HepG2 (cell line): ENCODE results near the gene MDP1. TPM values are rescaled to one million over a fixed set of nuclear protein-coding genes. Genes with fewer than 3 reads are reported as not detected.

Experiments
- HMG20A ChIP-seq: IDR thresholded peaks from 2 replicates; pipeline ENCODE4 v1.6.1; 2016; ENCODE audit warnings: borderline replicate concordance
- IRX3 ChIP-seq: sonication (generic); formaldehyde crosslinking; IDR thresholded peaks from 2 replicates; pipeline ENCODE4 v1.8.1; 2023; ENCODE audit warnings: mild to moderate bottlenecking, low read depth, missing genetic modification reagents, borderline replicate concordance
- KLF13 ChIP-seq: sonication (generic); formaldehyde crosslinking; IDR thresholded peaks from 2 replicates; pipeline ENCODE4 v1.4.0; 2020; ENCODE audit warnings: mild to moderate bottlenecking, missing genetic modification reagents
- NFIC ChIP-seq: IDR thresholded peaks from 2 replicates; pipeline ENCODE4 v1.6.1; 2012; ENCODE audit warnings: mild to moderate bottlenecking, low read length, inconsistent platforms
- RFXANK ChIP-seq: IDR thresholded peaks from 2 replicates; pipeline ENCODE4 v1.6.1; 2016
- SP5 ChIP-seq: IDR thresholded peaks from 2 replicates; pipeline ENCODE4 v1.6.1; 2016; ENCODE audit warnings: low read depth, borderline replicate concordance
- TFDP1 ChIP-seq: IDR thresholded peaks from 2 replicates; pipeline ENCODE4 v1.6.1; 2016; ENCODE audit warnings: missing compliant biosample characterization, missing genetic modification reagents, borderline replicate concordance
- ZBTB20 ChIP-seq: sonication (generic); formaldehyde crosslinking; IDR thresholded peaks from 2 replicates; pipeline ENCODE4 v1.8.1; 2023; ENCODE audit warnings: missing genetic modification reagents, low read depth, mild to moderate bottlenecking, borderline replicate concordance
- ZNF256 ChIP-seq: sonication (generic); formaldehyde crosslinking; conservative IDR thresholded peaks from 2 replicates; pipeline ENCODE4 v1.4.0; 2020; ENCODE audit warnings: missing genetic modification reagents
- ZNF280B ChIP-seq: sonication (generic); formaldehyde crosslinking; IDR thresholded peaks from 2 replicates; pipeline ENCODE4 v1.5.0; 2020; ENCODE audit warnings: missing genetic modification reagents, mild to moderate bottlenecking, borderline replicate concordance
- ZNF431 ChIP-seq: sonication (generic); formaldehyde crosslinking; IDR thresholded peaks from 2 replicates; pipeline ENCODE4 v1.9.0; 2022; ENCODE audit warnings: missing genetic modification reagents, low read depth, mild to moderate bottlenecking, borderline replicate concordance
- ZNF644 ChIP-seq: IDR thresholded peaks from 2 replicates; pipeline ENCODE4 v1.6.1; 2016; ENCODE audit warnings: low read depth
- ZSCAN9 ChIP-seq: IDR thresholded peaks from 2 replicates; pipeline ENCODE4 v1.6.1; 2016; ENCODE audit warnings: borderline replicate concordance
- polyA plus RNA-seq, 8 experiments: library from polyadenylated mRNA; depleted of rRNA in 3 of 8; stranded (reverse) in 7 of 8; unstranded in 1 of 8; fragments of >200 nt; fragmentation: Illumina TruSeq in 4 of 8; extraction: Trizol in 4 of 8; gene quantifications; 2 replicates each; pipeline versions ENCODE4 v1.2.1 to v1.2.3, GENCODE V29; 2011 to 2016; ENCODE audit warnings: low read depth in 4 of 8, missing spikeins in 1 of 8, mixed read lengths in 1 of 8; ENCODE audit not compliant: insufficient read depth in 1 of 8
- total RNA-seq, 5 experiments: library from RNA; depleted of rRNA; stranded (reverse); fragments of >200 nt; fragmentation: Illumina TruSeq; extraction: Trizol; gene quantifications; 2 replicates each; pipeline ENCODE4 v1.2.3, GENCODE V29; 2016; ENCODE audit warnings: low read depth in 1 of 5
- TF ChIP-seq, protein P1 (sequence below): sonication (generic); formaldehyde crosslinking; IDR thresholded peaks from 2 replicates; pipeline ENCODE4 v1.9.0; 2021; ENCODE audit warnings: missing genetic modification reagents, borderline replicate concordance
- TF ChIP-seq, protein P2 (sequence below): sonication (generic); formaldehyde crosslinking; IDR thresholded peaks from 2 replicates; pipeline ENCODE4 v1.5.0; 2020; ENCODE audit warnings: missing genetic modification reagents
- TF ChIP-seq, protein P3 (sequence below): sonication (generic); formaldehyde crosslinking; IDR thresholded peaks from 2 replicates; pipeline ENCODE4 v1.4.0; 2020; ENCODE audit warnings: missing genetic modification reagents, mild to moderate bottlenecking, borderline replicate concordance
- TF ChIP-seq, protein P4 (sequence below): sonication (generic); formaldehyde crosslinking; IDR thresholded peaks from 2 replicates; pipeline ENCODE4 v1.5.0; 2020; ENCODE audit warnings: missing genetic modification reagents

MDP1 gene
- total and polyA plus RNA-seq, 2 of the 13 experiments (the other 11 are each of a cell fraction or from before 2014, with no cell fraction given), result 44.1 to 48.7 TPM

GRCh38 chr14:24195186-24196070 lies 20.4 kb downstream of the MDP1 start, which contains the start of gene TM9SF1 (continued):
- TF ChIP-seq TFDP1 (CRISPR knock-in tag), result peak; percentile 100
- peak; percentile 94; the same call in 1 of the 2 replicates for TF ChIP-seq ZNF256 (CRISPR knock-in tag)
- TF ChIP-seq IRX3, result peak; percentile 98
- TF ChIP-seq ZNF644 (CRISPR knock-in tag), result no peak; the same call in 1 of the 2 replicates
- TF ChIP-seq, protein P1, sequence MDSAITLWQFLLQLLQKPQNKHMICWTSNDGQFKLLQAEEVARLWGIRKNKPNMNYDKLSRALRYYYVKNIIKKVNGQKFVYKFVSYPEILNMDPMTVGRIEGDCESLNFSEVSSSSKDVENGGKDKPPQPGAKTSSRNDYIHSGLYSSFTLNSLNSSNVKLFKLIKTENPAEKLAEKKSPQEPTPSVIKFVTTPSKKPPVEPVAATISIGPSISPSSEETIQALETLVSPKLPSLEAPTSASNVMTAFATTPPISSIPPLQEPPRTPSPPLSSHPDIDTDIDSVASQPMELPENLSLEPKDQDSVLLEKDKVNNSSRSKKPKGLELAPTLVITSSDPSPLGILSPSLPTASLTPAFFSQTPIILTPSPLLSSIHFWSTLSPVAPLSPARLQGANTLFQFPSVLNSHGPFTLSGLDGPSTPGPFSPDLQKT (CRISPR knock-in tag), result peak; percentile 82; the same call in 1 of the 2 replicates
- TF ChIP-seq HMG20A, result 0 out of 2 replicates have a peak, but pooled peaks have one; percentile 32
- TF ChIP-seq KLF13 (CRISPR knock-in tag), result peak; percentile 96
- TF ChIP-seq ZBTB20 (CRISPR knock-in tag), result peak; percentile 97
- TF ChIP-seq, protein P2, sequence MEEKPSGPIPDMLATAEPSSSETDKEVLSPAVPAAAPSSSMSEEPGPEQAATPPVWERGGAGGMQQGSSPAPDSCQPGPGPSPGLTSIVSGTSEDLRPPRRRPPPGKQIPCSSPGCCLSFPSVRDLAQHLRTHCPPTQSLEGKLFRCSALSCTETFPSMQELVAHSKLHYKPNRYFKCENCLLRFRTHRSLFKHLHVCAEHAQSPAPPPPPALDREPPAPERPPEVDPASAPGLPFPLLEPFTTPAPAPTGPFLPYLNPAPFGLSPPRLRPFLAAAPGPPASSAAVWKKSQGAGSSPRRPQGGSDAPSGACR (CRISPR knock-in tag), result peak; percentile 95
- peak; percentile 85 for TF ChIP-seq RFXANK (CRISPR knock-in tag)
- TF ChIP-seq, protein P3, sequence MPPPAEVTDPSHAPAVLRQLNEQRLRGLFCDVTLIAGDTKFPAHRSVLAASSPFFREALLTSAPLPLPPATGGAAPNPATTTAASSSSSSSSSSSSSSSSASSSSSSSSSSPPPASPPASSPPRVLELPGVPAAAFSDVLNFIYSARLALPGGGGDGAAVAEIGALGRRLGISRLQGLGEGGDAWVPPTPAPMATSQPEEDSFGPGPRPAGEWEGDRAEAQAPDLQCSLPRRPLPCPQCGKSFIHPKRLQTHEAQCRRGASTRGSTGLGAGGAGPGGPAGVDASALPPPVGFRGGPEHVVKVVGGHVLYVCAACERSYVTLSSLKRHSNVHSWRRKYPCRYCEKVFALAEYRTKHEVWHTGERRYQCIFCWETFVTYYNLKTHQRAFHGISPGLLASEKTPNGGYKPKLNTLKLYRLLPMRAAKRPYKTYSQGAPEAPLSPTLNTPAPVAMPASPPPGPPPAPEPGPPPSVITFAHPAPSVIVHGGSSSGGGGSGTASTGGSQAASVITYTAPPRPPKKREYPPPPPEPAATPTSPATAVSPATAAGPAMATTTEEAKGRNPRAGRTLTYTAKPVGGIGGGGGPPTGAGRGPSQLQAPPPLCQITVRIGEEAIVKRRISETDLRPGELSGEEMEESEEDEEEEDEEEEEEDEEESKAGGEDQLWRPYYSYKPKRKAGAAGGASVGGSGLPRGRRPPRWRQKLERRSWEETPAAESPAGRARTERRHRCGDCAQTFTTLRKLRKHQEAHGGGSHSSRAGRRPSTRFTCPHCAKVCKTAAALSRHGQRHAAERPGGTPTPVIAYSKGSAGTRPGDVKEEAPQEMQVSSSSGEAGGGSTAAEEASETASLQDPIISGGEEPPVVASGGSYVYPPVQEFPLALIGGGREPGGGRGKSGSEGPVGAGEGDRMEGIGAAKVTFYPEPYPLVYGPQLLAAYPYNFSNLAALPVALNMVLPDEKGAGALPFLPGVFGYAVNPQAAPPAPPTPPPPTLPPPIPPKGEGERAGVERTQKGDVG (CRISPR knock-in tag), result peak; percentile 99
- no peak; the same call in 1 of the 2 replicates for TF ChIP-seq SP5 (CRISPR knock-in tag)
- no peak for TF ChIP-seq NFIC
- TF ChIP-seq ZSCAN9, result peak; percentile 96
- peak; percentile 97 for TF ChIP-seq ZNF280B
- TF ChIP-seq ZNF431 (CRISPR knock-in tag), result no peak
- TF ChIP-seq, protein P4, sequence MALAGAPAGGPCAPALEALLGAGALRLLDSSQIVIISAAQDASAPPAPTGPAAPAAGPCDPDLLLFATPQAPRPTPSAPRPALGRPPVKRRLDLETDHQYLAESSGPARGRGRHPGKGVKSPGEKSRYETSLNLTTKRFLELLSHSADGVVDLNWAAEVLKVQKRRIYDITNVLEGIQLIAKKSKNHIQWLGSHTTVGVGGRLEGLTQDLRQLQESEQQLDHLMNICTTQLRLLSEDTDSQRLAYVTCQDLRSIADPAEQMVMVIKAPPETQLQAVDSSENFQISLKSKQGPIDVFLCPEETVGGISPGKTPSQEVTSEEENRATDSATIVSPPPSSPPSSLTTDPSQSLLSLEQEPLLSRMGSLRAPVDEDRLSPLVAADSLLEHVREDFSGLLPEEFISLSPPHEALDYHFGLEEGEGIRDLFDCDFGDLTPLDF (CRISPR knock-in tag), result peak; percentile 96
